GM12875 (cell line): ENCODE data around the gene FEM1C.

Experiments
- H3K4me3 ChIP-seq: one replicate; pipeline ENCODE4 v1.5.1; 2011; ENCODE audit warnings: low read depth, low read length, control low read depth
- CTCF ChIP-seq: IDR thresholded peaks from 2 replicates; pipeline ENCODE4 v1.5.1; 2011; ENCODE audit warnings: low read depth, mild to moderate bottlenecking, control low read depth, inconsistent platforms, low read length, moderate library complexity, borderline replicate concordance; ENCODE audit not compliant: insufficient read depth

FEM1C gene

GRCh38 chr5:115509547-115509946 lies 35.0 kb downstream of the FEM1C start:
- no peak overlapping the region for H3K4me3 ChIP-seq
- TF ChIP-seq CTCF: no peak

GRCh38 chr5:115507681-115508080 lies 36.9 kb downstream of the FEM1C start:
- no peak overlapping the region for H3K4me3 ChIP-seq
- TF ChIP-seq CTCF: no peak

GRCh38 chr5:115503420-115503819 lies 41.2 kb downstream of the FEM1C start:
- no peak overlapping the region for H3K4me3 ChIP-seq
- no peak for TF ChIP-seq CTCF

GRCh38 chr5:115501464-115502210 lies 42.9 kb downstream of the FEM1C start:
- no peak for TF ChIP-seq CTCF
- no peak overlapping the region for H3K4me3 ChIP-seq

- no peak for TF ChIP-seq CTCF
Measured at GRCh38 chr5:115500225-115500624, 44.4 kb downstream of the FEM1C start.

GRCh38 chr5:115496936-115497576 lies 47.5 kb downstream of the FEM1C start:
- no peak for TF ChIP-seq CTCF
- H3K4me3 ChIP-seq: no peak overlapping the region

More at GRCh38 chr5:115500225-115500624, 44.4 kb downstream of the FEM1C start:
- H3K4me3 ChIP-seq: no peak overlapping the region
